Keratinocyte (primary cell): ENCODE data around the gene SLC12A6. TPM values are rescaled to one million over a fixed set of nuclear protein-coding genes. Genes with fewer than 3 reads are reported as not detected.

Experiments
- DNase-seq: peaks from one replicate; pipeline ENCODE4 v3.0.0-alpha.2; 2011; ENCODE audit warnings: low read depth, missing footprints, low spot score
- FAIRE-seq: peaks from 2 replicates; lab custom pipeline; 2011; peaks lifted over from hg19 to GRCh38; lab: Jason Lieb, UNC
- H2AFZ ChIP-seq: 2 replicates; pipeline ENCODE4 v1.6.0; 2012; ENCODE audit warnings: low read length, control low read depth, inconsistent platforms; ENCODE audit not compliant: control insufficient read depth
- H3K27ac ChIP-seq: 2 replicates; pipeline ENCODE4 v1.5.1; 2011; ENCODE audit warnings: low read length; ENCODE audit not compliant: control insufficient read depth, insufficient read depth
- H3K27me3 ChIP-seq: 3 replicates; pipeline ENCODE4 v1.6.0; 2011; ENCODE audit warnings: low read length; ENCODE audit not compliant: control insufficient read depth, insufficient read depth; ENCODE audit errors: extremely low read depth
- H3K36me3 ChIP-seq, 2 experiments: 2 replicates in 1 of 2; 3 replicates in 1 of 2; pipeline ENCODE4 v1.5.1; 2011; ENCODE audit warnings: low read length in 2 of 2, mild to moderate bottlenecking in 1 of 2; ENCODE audit not compliant: control insufficient read depth in 2 of 2, insufficient read depth in 2 of 2; ENCODE audit errors: extremely low read depth in 1 of 2
- H3K4me1 ChIP-seq: 3 replicates; pipeline ENCODE4 v1.5.1; 2011; ENCODE audit warnings: low read length; ENCODE audit not compliant: control insufficient read depth, insufficient read depth; ENCODE audit errors: extremely low read depth
- H3K4me2 ChIP-seq: 3 replicates; pipeline ENCODE4 v1.6.0; 2011; ENCODE audit warnings: low read depth, low read length; ENCODE audit not compliant: control insufficient read depth, insufficient read depth; ENCODE audit errors: extremely low read depth
- H3K4me3 ChIP-seq, 3 experiments: fragments of 200-600 bp in 1 of 3; sonication (generic) in 1 of 3; 2 replicates in 2 of 3; 3 replicates in 1 of 3; pipeline ENCODE4 v1.5.1; 2011 to 2016; ENCODE audit warnings: low read length in 3 of 3, mild to moderate bottlenecking in 3 of 3, control low read depth in 2 of 3, inconsistent platforms in 1 of 3, low read depth in 1 of 3, mixed read lengths in 1 of 3, mixed run types in 1 of 3, moderate library complexity in 1 of 3; ENCODE audit not compliant: control insufficient read depth in 2 of 3, insufficient read depth in 2 of 3; ENCODE audit errors: extremely low read depth in 1 of 3
- H3K79me2 ChIP-seq: 2 replicates; pipeline ENCODE4 v1.6.0; 2012; ENCODE audit warnings: low read length; ENCODE audit not compliant: control insufficient read depth, insufficient read depth
- H3K9ac ChIP-seq: 3 replicates; pipeline ENCODE4 v1.6.0; 2011; ENCODE audit warnings: low read length; ENCODE audit not compliant: control insufficient read depth, insufficient read depth; ENCODE audit errors: extremely low read depth
- H3K9me1 ChIP-seq: 3 replicates; pipeline ENCODE4 v1.6.0; 2011; ENCODE audit warnings: low read length; ENCODE audit not compliant: control insufficient read depth, insufficient read depth; ENCODE audit errors: extremely low read depth
- H3K9me3 ChIP-seq: 2 replicates; pipeline ENCODE4 v1.5.1; 2012; ENCODE audit warnings: low read depth, low read length; ENCODE audit not compliant: control insufficient read depth
- H4K20me1 ChIP-seq: 3 replicates; pipeline ENCODE4 v1.6.0; 2011; ENCODE audit warnings: low read length; ENCODE audit not compliant: control insufficient read depth, insufficient read depth; ENCODE audit errors: extremely low read depth
- CTCF ChIP-seq, 3 experiments: IDR thresholded peaks in 1 of 3; conservative IDR thresholded peaks in 1 of 3; optimal IDR thresholded peaks in 1 of 3; 2 replicates in 2 of 3; 3 replicates in 1 of 3; pipeline versions ENCODE3 to v1.5.1; 2011; ENCODE audit warnings: low read length in 3 of 3, mild to moderate bottlenecking in 3 of 3, moderate library complexity in 2 of 3, control low read depth in 1 of 3, inconsistent platforms in 1 of 3; ENCODE audit not compliant: insufficient read depth in 2 of 3; ENCODE audit errors: extremely low read depth in 1 of 3
- EZH2 ChIP-seq: IDR thresholded peaks from one replicate; pipeline ENCODE4 v1.6.1; 2012; ENCODE audit warnings: inconsistent platforms, mild to moderate bottlenecking, low read length, moderate library complexity
- dilution Hi-C: fragments of 300-500 bp; cut with MboI; formaldehyde crosslinking; loops from one replicate; pipeline ENCODE4 v1.7.0; 2020; ENCODE audit warnings: low sequenced_read_pairs; ENCODE audit not compliant: extremely low pct_ligation_motif_present
- polyA plus RNA-seq, 5 experiments: library from polyadenylated mRNA; depleted of rRNA in 3 of 5; stranded (reverse) in 3 of 5; stranded (forward) in 1 of 5; unstranded in 1 of 5; fragments of >200 nt; gene quantifications; 1 replicate in 1 of 5; 2 replicates in 3 of 5; 3 replicates in 1 of 5; pipeline versions ENCODE4 v1.2.1 to v1.2.3, GENCODE V29; 2011 to 2012; ENCODE audit warnings: missing spikeins in 2 of 5, low read depth in 1 of 5, low replicate concordance in 1 of 5

The SLC12A6 gene
- polyA plus RNA-seq, 1 donor (not counting 4 experiments of a cell fraction or from before 2014, with no cell fraction given): 24.3 TPM

- H3K9me1 ChIP-seq: no peaks in the 10 kb centered on the region
- H3K27ac ChIP-seq: peak within 1 kb of the TSS; percentile 71
- dilution Hi-C loops: no loop called here
- peak; percentile 78 to 93 (median 91) for TF ChIP-seq CTCF (optimal IDR thresholded peaks at IDR 0.05 in 1 of 3, IDR thresholded peaks at IDR 0.05 in 1 of 3, conservative IDR thresholded peaks at IDR 0.05 in 1 of 3; ENCODE audit: extremely low read depth in 1 of 3, insufficient read depth in 2 of 3, low read length in 3 of 3)
- TF ChIP-seq EZH2: no peak
- no peaks in the 10 kb centered on the region for H3K27me3 ChIP-seq
- H3K9ac ChIP-seq: peak within 1 kb of the TSS; percentile 96
- FAIRE-seq (peak; percentile 78), DNase-seq (peak; percentile 44)
- H2AFZ ChIP-seq: peak within 1 kb of the TSS; percentile 84
- peaks cover 0 to 5% of the 10 kb centered on the region in 2 experiments for H3K36me3 ChIP-seq
- no peaks in the 10 kb centered on the region for H3K9me3 ChIP-seq
- H3K79me2 ChIP-seq: peaks cover 48% of the 10 kb centered on the region
- peaks cover 12% of the 10 kb centered on the region for H3K4me1 ChIP-seq
- H3K4me2 ChIP-seq: peak within 1 kb of the TSS; percentile 85
- no peaks in the 10 kb centered on the region for H4K20me1 ChIP-seq
- peak within 1 kb of the TSS; percentile 77 to 93 (median 87) for H3K4me3 ChIP-seq
Measured at GRCh38 chr15:34209421-34210282, 127.9 kb downstream of the SLC12A6 start, which contains the start of gene KATNBL1. Gene KATNBL1, minus strand, starts transcription at chr15:34210096. Its CDS starts 46,420 bp downstream, at chr15:34163676.

- Histone ChIP-seq H3K27ac (no peak overlapping the region), H4K20me1 (no peaks in the 10 kb centered on the region), H3K9me1 (no peaks in the 10 kb centered on the region), H3K79me2 (peaks cover 84% of the 10 kb centered on the region), H3K4me1 (peaks cover 12% of the 10 kb centered on the region), H2AFZ (no peak overlapping the region), H3K4me3 (no peak overlapping the region), H3K9ac (no peak overlapping the region), H3K4me2 (no peak overlapping the region), H3K9me3 (no peaks in the 10 kb centered on the region), H3K36me3 (peaks cover 0 to 5% of the 10 kb centered on the region in 2 experiments), H3K27me3 (no peaks in the 10 kb centered on the region)
- TF ChIP-seq EZH2 (no peak), CTCF (optimal IDR thresholded peaks at IDR 0.05 in 1 of 3, IDR thresholded peaks at IDR 0.05 in 1 of 3, conservative IDR thresholded peaks at IDR 0.05 in 1 of 3; ENCODE audit: extremely low read depth in 1 of 3, insufficient read depth in 2 of 3, low read length in 3 of 3) (no peak)
- FAIRE-seq (peak; percentile 82), DNase-seq (peak; percentile 38)
- dilution Hi-C loops: no loop called here
Measured at GRCh38 chr15:34206011-34206410, 131.6 kb downstream of the SLC12A6 start.
